ENCODE data around the gene FOXE3. TPM values are rescaled to one million over a fixed set of nuclear protein-coding genes. Genes with fewer than 3 reads are reported as not detected.

Gene FOXE3
- total RNA-seq, 1 experiment from 2014 or later = 0.28 TPM

DNA sequence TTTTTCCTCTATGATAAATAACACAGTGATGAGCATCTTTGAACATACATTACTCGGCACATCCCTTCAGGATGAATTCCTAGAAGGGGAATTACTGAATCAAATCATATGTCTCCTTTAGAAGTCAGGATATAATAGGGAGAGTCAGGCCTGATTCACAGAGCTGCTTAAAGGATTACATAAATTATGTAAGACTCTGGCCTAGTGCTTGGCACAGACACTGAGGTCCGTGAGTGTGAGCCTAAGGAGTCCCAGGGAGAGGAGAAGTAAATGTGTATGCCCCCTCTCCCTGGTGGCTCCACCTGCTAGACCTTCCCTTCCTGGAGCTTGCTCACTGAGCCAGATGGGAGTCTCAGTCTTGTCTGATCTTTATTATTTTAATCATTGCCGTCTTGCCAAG is 8.6 kb upstream of the FOXE3 start:
- H3K9me2 ChIP-seq (ENCODE audit: insufficient read depth) = no peaks in the 10 kb centered on the region
- H3K27ac ChIP-seq = no peak overlapping the region
- TF ChIP-seq, protein P1, sequence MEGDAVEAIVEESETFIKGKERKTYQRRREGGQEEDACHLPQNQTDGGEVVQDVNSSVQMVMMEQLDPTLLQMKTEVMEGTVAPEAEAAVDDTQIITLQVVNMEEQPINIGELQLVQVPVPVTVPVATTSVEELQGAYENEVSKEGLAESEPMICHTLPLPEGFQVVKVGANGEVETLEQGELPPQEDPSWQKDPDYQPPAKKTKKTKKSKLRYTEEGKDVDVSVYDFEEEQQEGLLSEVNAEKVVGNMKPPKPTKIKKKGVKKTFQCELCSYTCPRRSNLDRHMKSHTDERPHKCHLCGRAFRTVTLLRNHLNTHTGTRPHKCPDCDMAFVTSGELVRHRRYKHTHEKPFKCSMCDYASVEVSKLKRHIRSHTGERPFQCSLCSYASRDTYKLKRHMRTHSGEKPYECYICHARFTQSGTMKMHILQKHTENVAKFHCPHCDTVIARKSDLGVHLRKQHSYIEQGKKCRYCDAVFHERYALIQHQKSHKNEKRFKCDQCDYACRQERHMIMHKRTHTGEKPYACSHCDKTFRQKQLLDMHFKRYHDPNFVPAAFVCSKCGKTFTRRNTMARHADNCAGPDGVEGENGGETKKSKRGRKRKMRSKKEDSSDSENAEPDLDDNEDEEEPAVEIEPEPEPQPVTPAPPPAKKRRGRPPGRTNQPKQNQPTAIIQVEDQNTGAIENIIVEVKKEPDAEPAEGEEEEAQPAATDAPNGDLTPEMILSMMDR (conservative IDR thresholded peaks at IDR 0.05) = no peak
- no peak for TF ChIP-seq EZH2 (IDR thresholded peaks at IDR 0.05; ENCODE audit: low read depth)
- no peak overlapping the region for H3K4me3 ChIP-seq
- H3K4me1 ChIP-seq (replicated peaks; ENCODE audit: insufficient read depth) = no peaks in the 10 kb centered on the region
- no peak overlapping the region for H3K4me2 ChIP-seq
- CTCF ChIA-PET = no interaction called here
- no TSS peak for BruUV-seq (replicated peaks)
- H3F3A ChIP-seq (ENCODE audit: insufficient read depth, low read depth) = no peaks in the 10 kb centered on the region
- H3K27me3 ChIP-seq (ENCODE audit: insufficient read depth, low read depth) = no peaks in the 10 kb centered on the region
- no peak overlapping the region for H2AFZ ChIP-seq
- H3K9me3 ChIP-seq (ENCODE audit: insufficient read depth, low read depth) = no peaks in the 10 kb centered on the region
- no peaks in the 10 kb centered on the region for H4K20me1 ChIP-seq (ENCODE audit: insufficient read depth)
- H3K79me2 ChIP-seq (ENCODE audit: low read depth) = no peaks in the 10 kb centered on the region
- H3K36me3 ChIP-seq (ENCODE audit: low read depth) = no peaks in the 10 kb centered on the region
- intact Hi-C loops (cut with micrococcal nuclease; ENCODE audit: unreplicated experiment) = no loop called here
- POLR2A ChIA-PET (ENCODE audit: unreplicated experiment) = no interaction called here
- DNase-seq = no peak

DNA sequence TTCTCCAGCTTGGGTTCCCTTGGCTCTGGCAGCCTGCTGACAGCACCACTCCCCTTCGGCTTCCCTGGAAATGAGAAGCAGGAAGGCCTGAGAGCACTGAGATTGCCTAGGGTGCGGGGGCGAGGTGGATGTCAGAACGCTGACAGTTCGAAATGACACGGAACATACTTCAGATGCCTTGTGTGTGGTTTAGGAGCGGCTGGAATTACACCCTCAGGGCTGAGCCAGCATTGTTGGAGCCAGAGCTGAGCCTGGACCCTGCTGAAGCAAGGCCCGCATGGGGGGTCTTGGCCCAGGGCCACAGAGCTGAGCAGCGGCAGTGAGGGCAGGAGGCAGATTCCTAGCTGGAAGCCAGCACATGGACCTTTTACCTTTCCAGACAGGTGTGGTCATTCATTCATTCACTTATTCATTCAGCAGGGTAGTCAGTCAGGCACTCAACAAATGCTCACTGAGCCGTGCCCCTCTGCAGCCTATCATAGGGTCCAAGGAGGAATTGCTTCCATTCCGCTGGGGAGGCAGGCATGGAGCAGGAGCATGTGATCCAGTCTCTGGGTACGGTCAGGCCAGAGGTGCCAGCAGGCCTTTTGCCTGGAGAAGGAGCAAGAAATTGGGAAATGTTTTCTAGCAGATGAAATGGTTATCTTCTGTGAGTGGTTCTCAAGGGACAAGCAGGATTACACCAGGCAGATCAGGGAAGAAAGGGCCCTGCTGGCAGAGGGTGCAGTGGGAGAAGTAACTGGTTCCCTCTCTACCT is 6.6 kb upstream of the FOXE3 start:
- TF ChIP-seq, protein P1 (conservative IDR thresholded peaks at IDR 0.05) = no peak
- no peak for TF ChIP-seq EZH2 (IDR thresholded peaks at IDR 0.05; ENCODE audit: low read depth)
- H2AFZ ChIP-seq = no peak overlapping the region
- H3K79me2 ChIP-seq (ENCODE audit: low read depth) = no peaks in the 10 kb centered on the region
- no peaks in the 10 kb centered on the region for H3K27me3 ChIP-seq (ENCODE audit: insufficient read depth, low read depth)
- H3K9me3 ChIP-seq (ENCODE audit: insufficient read depth, low read depth) = no peaks in the 10 kb centered on the region
- BruUV-seq (replicated peaks) = no TSS peak
- peak; percentile 42 to 53 for DNase-seq
- H3K4me1 ChIP-seq (replicated peaks; ENCODE audit: insufficient read depth) = no peaks in the 10 kb centered on the region
- no peaks in the 10 kb centered on the region for H3K36me3 ChIP-seq (ENCODE audit: low read depth)
- intact Hi-C loops (cut with micrococcal nuclease; ENCODE audit: unreplicated experiment) = no loop called here
- H3F3A ChIP-seq (ENCODE audit: insufficient read depth, low read depth) = no peaks in the 10 kb centered on the region
- ChIA-PET POLR2A (ENCODE audit: unreplicated experiment) (no interaction called here), CTCF (no interaction called here)
- no peak overlapping the region for H3K4me2 ChIP-seq
- no peaks in the 10 kb centered on the region for H3K9me2 ChIP-seq (ENCODE audit: insufficient read depth)
- H3K27ac ChIP-seq = no peak overlapping the region
- no peaks in the 10 kb centered on the region for H4K20me1 ChIP-seq (ENCODE audit: insufficient read depth)
- H3K4me3 ChIP-seq = no peak overlapping the region

DNA sequence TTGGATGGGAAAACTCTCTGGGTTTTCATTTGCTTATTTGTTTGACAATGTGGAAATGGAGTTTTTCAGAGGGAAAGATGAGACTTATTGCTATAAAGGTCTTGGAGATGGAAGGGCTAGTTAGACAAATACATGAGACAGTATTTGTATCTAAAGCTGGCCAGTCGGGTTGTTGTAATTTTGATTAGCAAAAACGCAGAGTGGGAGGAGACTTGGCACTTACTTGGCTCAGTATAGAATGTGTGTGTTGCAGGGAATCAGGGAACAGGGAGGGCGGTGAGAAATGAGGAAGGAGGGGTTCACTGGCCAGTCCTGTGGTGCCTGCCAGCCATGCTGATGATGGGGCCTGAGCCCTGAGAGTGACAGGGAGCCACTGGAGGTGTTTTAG is 6.0 kb upstream of the FOXE3 start:
- POLR2A ChIA-PET (ENCODE audit: unreplicated experiment) = no interaction called here
- DNase-seq = no peak
- no peak overlapping the region for H2AFZ ChIP-seq
- no peaks in the 10 kb centered on the region for H4K20me1 ChIP-seq (ENCODE audit: insufficient read depth)
- no peak overlapping the region for H3K4me3 ChIP-seq
- no peaks in the 10 kb centered on the region for H3K4me1 ChIP-seq (replicated peaks; ENCODE audit: insufficient read depth)
- H3K36me3 ChIP-seq (ENCODE audit: low read depth) = no peaks in the 10 kb centered on the region
- no peaks in the 10 kb centered on the region for H3K27me3 ChIP-seq (ENCODE audit: insufficient read depth, low read depth)
- H3K27ac ChIP-seq = no peak overlapping the region
- H3K9me3 ChIP-seq (ENCODE audit: insufficient read depth, low read depth) = no peaks in the 10 kb centered on the region
- no peak for TF ChIP-seq EZH2 (IDR thresholded peaks at IDR 0.05; ENCODE audit: low read depth)
- TF ChIP-seq, protein P1 (conservative IDR thresholded peaks at IDR 0.05) = no peak
- no peaks in the 10 kb centered on the region for H3F3A ChIP-seq (ENCODE audit: insufficient read depth, low read depth)
- no peaks in the 10 kb centered on the region for H3K79me2 ChIP-seq (ENCODE audit: low read depth)
- H3K9me2 ChIP-seq (ENCODE audit: insufficient read depth) = no peaks in the 10 kb centered on the region
- no TSS peak for BruUV-seq (replicated peaks)
- no peak overlapping the region for H3K4me2 ChIP-seq
- CTCF ChIA-PET = no interaction called here
- intact Hi-C loops (cut with micrococcal nuclease; ENCODE audit: unreplicated experiment) = no loop called here

Data from PC-9 (cell line).